CD14-positive monocyte (primary cell): ENCODE data around the gene TUT7. TPM values are rescaled to one million over a fixed set of nuclear protein-coding genes. Genes with fewer than 3 reads are reported as not detected.

Source experiments
- DNase-seq, 3 donors: peaks; one replicate each; pipeline ENCODE4 v3.0.0-alpha.2; 2011 to 2022
- H2AFZ ChIP-seq: 2 replicates; pipeline ENCODE4 v1.6.0; 2012; ENCODE audit warnings: mild to moderate bottlenecking, low read depth, low read length, inconsistent platforms; ENCODE audit not compliant: insufficient read depth, poor library complexity, severe bottlenecking
- H3K27ac ChIP-seq, 2 donors: 1 replicate in 1 of 2; 2 replicates in 1 of 2; pipeline ENCODE4 v1.5.1; 2012 to 2013; ENCODE audit warnings: low read length in 2 of 2, control low read depth in 1 of 2, inconsistent platforms in 1 of 2, low read depth in 1 of 2, mild to moderate bottlenecking in 1 of 2
- H3K27me3 ChIP-seq, 2 donors: one replicate each; pipeline versions ENCODE4 v1.6.0 to v1.6.1; 2011 to 2013; ENCODE audit warnings: low read length in 2 of 2; ENCODE audit not compliant: control insufficient read depth in 2 of 2, insufficient read depth in 2 of 2
- H3K36me3 ChIP-seq, 2 donors: replicated peaks in 1 of 2; 1 replicate in 1 of 2; 2 replicates in 1 of 2; pipeline versions ENCODE4 v1.5.1 to v1.6.1; 2012 to 2013; ENCODE audit warnings: low read length in 2 of 2, control low read depth in 1 of 2, inconsistent platforms in 1 of 2, mild to moderate bottlenecking in 1 of 2; ENCODE audit not compliant: insufficient read depth in 2 of 2, control insufficient read depth in 1 of 2
- H3K4me1 ChIP-seq, 2 donors: 1 replicate in 1 of 2; 2 replicates in 1 of 2; pipeline versions ENCODE4 v1.5.1 to v1.6.1; 2012 to 2013; ENCODE audit warnings: low read length in 2 of 2, control low read depth in 1 of 2, inconsistent platforms in 1 of 2, mild to moderate bottlenecking in 1 of 2, moderate library complexity in 1 of 2; ENCODE audit not compliant: insufficient read depth in 2 of 2, control insufficient read depth in 1 of 2
- H3K4me2 ChIP-seq: replicated peaks from 2 replicates; pipeline ENCODE3; 2012; ENCODE audit warnings: low read length, moderate library complexity, mild to moderate bottlenecking; ENCODE audit not compliant: poor library complexity, severe bottlenecking; ENCODE audit errors: extremely low read depth
- H3K4me3 ChIP-seq, 3 experiments: fragments of 200-600 bp in 1 of 3; sonication (generic) in 1 of 3; replicated peaks in 1 of 3; 1 replicate in 2 of 3; 2 replicates in 1 of 3; pipeline ENCODE4 v1.5.1; 2011 to 2013; ENCODE audit warnings: low read length in 3 of 3, mild to moderate bottlenecking in 3 of 3, control low read depth in 2 of 3, low read depth in 2 of 3, inconsistent platforms in 1 of 3, moderate library complexity in 1 of 3
- H3K79me2 ChIP-seq: 2 replicates; pipeline ENCODE4 v1.6.0; 2012; ENCODE audit warnings: mild to moderate bottlenecking, control low read depth, inconsistent platforms, low read length, moderate library complexity; ENCODE audit not compliant: insufficient read depth
- H3K9ac ChIP-seq: 2 replicates; pipeline ENCODE4 v1.6.0; 2017; ENCODE audit warnings: low read length, mild to moderate bottlenecking; ENCODE audit not compliant: insufficient read depth, poor library complexity, severe bottlenecking
- H3K9me3 ChIP-seq, 2 donors: replicated peaks in 1 of 2; 1 replicate in 1 of 2; 2 replicates in 1 of 2; pipeline versions ENCODE4 v1.5.1 to v1.6.1; 2012 to 2013; ENCODE audit warnings: low read length in 2 of 2, control low read depth in 1 of 2; ENCODE audit not compliant: control insufficient read depth in 1 of 2, insufficient read depth in 1 of 2
- H4K20me1 ChIP-seq: 2 replicates; pipeline ENCODE4 v1.6.0; 2012; ENCODE audit warnings: mild to moderate bottlenecking, low read length, control low read depth, moderate library complexity; ENCODE audit not compliant: insufficient read depth
- H3K27ac Mint-ChIP-seq, 7 donors: one replicate each; pipeline ENCODE4 v1.8.0; 2020; ENCODE audit warnings: mild to moderate bottlenecking in 7 of 7, mixed read lengths in 7 of 7, moderate library complexity in 6 of 7, inconsistent platforms in 2 of 7
- H3K27me3 Mint-ChIP-seq, 3 donors: one replicate each; pipeline ENCODE4 v1.8.0; 2021 to 2022; ENCODE audit warnings: low read depth in 3 of 3, mild to moderate bottlenecking in 3 of 3, mixed read lengths in 3 of 3, moderate library complexity in 3 of 3, inconsistent platforms in 1 of 3
- H3K36me3 Mint-ChIP-seq, 2 donors: one replicate each; pipeline ENCODE4 v1.8.0; 2020; ENCODE audit warnings: mixed read lengths in 2 of 2, inconsistent platforms in 1 of 2, mild to moderate bottlenecking in 1 of 2
- H3K4me1 Mint-ChIP-seq: one replicate; pipeline ENCODE4 v1.8.0; 2020; ENCODE audit warnings: mild to moderate bottlenecking, mixed read lengths
- H3K4me3 Mint-ChIP-seq, 2 donors: one replicate each; pipeline ENCODE4 v1.8.0; 2020; ENCODE audit warnings: mild to moderate bottlenecking in 2 of 2, mixed read lengths in 2 of 2, moderate library complexity in 1 of 2
- H3K9me3 Mint-ChIP-seq, 7 donors: one replicate each; pipeline ENCODE4 v1.8.0; 2020 to 2022; ENCODE audit warnings: mixed read lengths in 7 of 7, mild to moderate bottlenecking in 6 of 7, moderate library complexity in 6 of 7, inconsistent platforms in 2 of 7
- CTCF ChIP-seq: fragments of 200-600 bp; IDR thresholded peaks from one replicate; pipeline ENCODE4 v1.8.0; 2022; ENCODE audit warnings: antibody characterized with exemption, mild to moderate bottlenecking
- WGBS: methylation state at CpG from one replicate; pipeline ENCODE4 v1.1.5; 2013; ENCODE audit warnings: missing lambda C conversion rate; ENCODE audit not compliant: insufficient coverage; 5-methylcytosine and 5-hydroxymethylcytosine counted together
- intact Hi-C, 2 donors: fragments of 100-400 bp; cut with micrococcal nuclease; formaldehyde crosslinking; loops; one replicate each; pipeline versions ENCODE4 v1.15.0 to v1.15.1; 2023
- polyA plus RNA-seq, 3 donors: library from polyadenylated mRNA; depleted of rRNA in 1 of 3; unstranded in 2 of 3; stranded (reverse) in 1 of 3; fragments of 300-500 nt in 2 of 3; fragments of >200 nt in 1 of 3; fragmentation: Illumina TruSeq in 2 of 3; gene quantifications; 1 replicate in 2 of 3; 2 replicates in 1 of 3; pipeline ENCODE4 v1.2.3, GENCODE V29; 2012 to 2021

Gene TUT7
- polyA plus RNA-seq, 3 donors: 14.2 to 51.6 (median 27.9) TPM

GRCh38 chr9:86308687-86309086 is 45.5 kb downstream of the TUT7 start:
- no peaks in the 10 kb centered on the region for H3K79me2 ChIP-seq
- DNase-seq: no peak
- TF ChIP-seq CTCF: no peak
- H3K4me3 Mint-ChIP-seq: no peak overlapping the region
- no peaks in the 10 kb centered on the region for H3K27me3 Mint-ChIP-seq
- H2AFZ ChIP-seq: no peak overlapping the region
- no peaks in the 10 kb centered on the region for H3K4me1 ChIP-seq
- no peak overlapping the region for H3K9ac ChIP-seq
- peaks cover 85 to 87% of the 10 kb centered on the region in 2 donors for H3K36me3 ChIP-seq
- no peaks in the 10 kb centered on the region for H3K9me3 ChIP-seq
- no CpG with 5 or more reads among the region's 1 CpG for WGBS
- H3K27ac ChIP-seq: no peak overlapping the region
- H3K9me3 Mint-ChIP-seq: peaks cover 0 to 2% (median 0%) of the 10 kb centered on the region in 7 donors
- peaks cover 79% of the 10 kb centered on the region for H4K20me1 ChIP-seq
- H3K36me3 Mint-ChIP-seq: peaks cover 90 to 92% of the 10 kb centered on the region in 2 donors
- H3K27ac Mint-ChIP-seq: no peak overlapping the region
- H3K27me3 ChIP-seq: no peaks in the 10 kb centered on the region
- H3K4me1 Mint-ChIP-seq: no peaks in the 10 kb centered on the region
- intact Hi-C loops: no loop called here
- no peak overlapping the region for H3K4me2 ChIP-seq
- no peak overlapping the region for H3K4me3 ChIP-seq

- intact Hi-C loops: no loop called here
- H3K36me3 Mint-ChIP-seq: peaks cover 83 to 91% of the 10 kb centered on the region in 2 donors
These were observed 49.9 kb downstream of the TUT7 start for GRCh38 chr9:86304236-86304730.

More at GRCh38 chr9:86304236-86304730, 49.9 kb downstream of the TUT7 start:
- H4K20me1 ChIP-seq: peaks cover 97% of the 10 kb centered on the region
- TF ChIP-seq CTCF: no peak
- H3K27me3 ChIP-seq: no peaks in the 10 kb centered on the region
- H3K4me1 ChIP-seq: no peaks in the 10 kb centered on the region
- Mint-ChIP-seq H3K4me3 (no peak overlapping the region), H3K27ac (peak overlapping the region in 3 of 7 donors; percentile 2 to 54 (median 17)), H3K9me3 (peaks cover 0 to 3% (median 0%) of the 10 kb centered on the region in 7 donors), H3K4me1 (no peaks in the 10 kb centered on the region), H3K27me3 (no peaks in the 10 kb centered on the region)
- DNase-seq: no peak
- H3K27ac ChIP-seq: no peak overlapping the region
- no peak overlapping the region for H3K9ac ChIP-seq
- H3K4me3 ChIP-seq: no peak overlapping the region
- peaks cover 100% of the 10 kb centered on the region in 2 donors for H3K36me3 ChIP-seq
- no CpG with 5 or more reads among the region's 3 CpGs for WGBS
- no peak overlapping the region for H3K4me2 ChIP-seq
- no peaks in the 10 kb centered on the region for H3K79me2 ChIP-seq
- no peaks in the 10 kb centered on the region for H3K9me3 ChIP-seq
- H2AFZ ChIP-seq: no peak overlapping the region
